Ishikawa (cell line): ENCODE data around the gene RYR2.

ENCODE experiments used
- CEBPB ChIP-seq: IDR thresholded peaks from 2 replicates; pipeline ENCODE4 v1.6.1; 2012
- EP300 ChIP-seq: IDR thresholded peaks from 2 replicates; pipeline ENCODE4 v1.6.1; 2012; ENCODE audit warnings: borderline replicate concordance
- NFIC ChIP-seq: IDR thresholded peaks from 2 replicates; pipeline ENCODE4 v1.6.1; 2012
- TAF1 ChIP-seq: IDR thresholded peaks from 2 replicates; pipeline ENCODE4 v1.6.1; 2012; ENCODE audit warnings: low read depth, mild to moderate bottlenecking
- TCF12 ChIP-seq: IDR thresholded peaks from 2 replicates; pipeline ENCODE4 v1.6.1; 2012; ENCODE audit warnings: low read depth
- YY1 ChIP-seq: IDR thresholded peaks from 2 replicates; pipeline ENCODE4 v1.6.1; 2012; ENCODE audit warnings: low read depth
- ZBTB7A ChIP-seq: IDR thresholded peaks from 2 replicates; pipeline ENCODE4 v1.6.1; 2012; ENCODE audit warnings: low read depth
- TF ChIP-seq, protein P1 (sequence below): IDR thresholded peaks from 2 replicates; pipeline ENCODE4 v1.6.1; 2012; ENCODE audit warnings: low read depth, mild to moderate bottlenecking
- TF ChIP-seq, protein P2 (sequence below): IDR thresholded peaks from 2 replicates; pipeline ENCODE4 v1.6.1; 2012

DNA sequence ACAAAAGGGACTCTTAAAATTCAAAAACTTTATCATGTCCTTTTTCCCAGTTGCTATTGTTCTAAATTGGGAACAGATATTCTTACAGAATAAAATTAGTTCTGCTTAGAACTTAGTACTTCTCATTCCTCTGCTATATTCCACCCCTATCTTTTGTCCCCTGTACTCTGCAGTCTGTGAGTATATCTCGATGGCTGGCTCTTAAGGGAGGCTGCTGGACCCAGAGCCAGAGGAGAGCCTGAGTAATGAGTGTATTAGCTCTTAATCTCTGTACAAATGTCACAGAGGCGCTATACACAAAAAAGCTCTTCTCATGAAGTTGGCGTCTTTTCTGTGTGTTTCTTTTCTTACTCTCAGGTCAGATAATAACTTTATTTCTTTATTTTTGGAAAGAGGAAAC, 425.3 kb downstream of the RYR2 start:
- TF ChIP-seq YY1 (no peak), ZBTB7A (no peak), EP300 (no peak), TAF1 (no peak), NFIC (no peak), TCF12 (no peak), CEBPB (no peak)
- TF ChIP-seq, protein P1, sequence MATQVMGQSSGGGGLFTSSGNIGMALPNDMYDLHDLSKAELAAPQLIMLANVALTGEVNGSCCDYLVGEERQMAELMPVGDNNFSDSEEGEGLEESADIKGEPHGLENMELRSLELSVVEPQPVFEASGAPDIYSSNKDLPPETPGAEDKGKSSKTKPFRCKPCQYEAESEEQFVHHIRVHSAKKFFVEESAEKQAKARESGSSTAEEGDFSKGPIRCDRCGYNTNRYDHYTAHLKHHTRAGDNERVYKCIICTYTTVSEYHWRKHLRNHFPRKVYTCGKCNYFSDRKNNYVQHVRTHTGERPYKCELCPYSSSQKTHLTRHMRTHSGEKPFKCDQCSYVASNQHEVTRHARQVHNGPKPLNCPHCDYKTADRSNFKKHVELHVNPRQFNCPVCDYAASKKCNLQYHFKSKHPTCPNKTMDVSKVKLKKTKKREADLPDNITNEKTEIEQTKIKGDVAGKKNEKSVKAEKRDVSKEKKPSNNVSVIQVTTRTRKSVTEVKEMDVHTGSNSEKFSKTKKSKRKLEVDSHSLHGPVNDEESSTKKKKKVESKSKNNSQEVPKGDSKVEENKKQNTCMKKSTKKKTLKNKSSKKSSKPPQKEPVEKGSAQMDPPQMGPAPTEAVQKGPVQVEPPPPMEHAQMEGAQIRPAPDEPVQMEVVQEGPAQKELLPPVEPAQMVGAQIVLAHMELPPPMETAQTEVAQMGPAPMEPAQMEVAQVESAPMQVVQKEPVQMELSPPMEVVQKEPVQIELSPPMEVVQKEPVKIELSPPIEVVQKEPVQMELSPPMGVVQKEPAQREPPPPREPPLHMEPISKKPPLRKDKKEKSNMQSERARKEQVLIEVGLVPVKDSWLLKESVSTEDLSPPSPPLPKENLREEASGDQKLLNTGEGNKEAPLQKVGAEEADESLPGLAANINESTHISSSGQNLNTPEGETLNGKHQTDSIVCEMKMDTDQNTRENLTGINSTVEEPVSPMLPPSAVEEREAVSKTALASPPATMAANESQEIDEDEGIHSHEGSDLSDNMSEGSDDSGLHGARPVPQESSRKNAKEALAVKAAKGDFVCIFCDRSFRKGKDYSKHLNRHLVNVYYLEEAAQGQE: no peak
- TF ChIP-seq, protein P2, sequence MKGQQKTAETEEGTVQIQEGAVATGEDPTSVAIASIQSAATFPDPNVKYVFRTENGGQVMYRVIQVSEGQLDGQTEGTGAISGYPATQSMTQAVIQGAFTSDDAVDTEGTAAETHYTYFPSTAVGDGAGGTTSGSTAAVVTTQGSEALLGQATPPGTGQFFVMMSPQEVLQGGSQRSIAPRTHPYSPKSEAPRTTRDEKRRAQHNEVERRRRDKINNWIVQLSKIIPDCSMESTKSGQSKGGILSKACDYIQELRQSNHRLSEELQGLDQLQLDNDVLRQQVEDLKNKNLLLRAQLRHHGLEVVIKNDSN: no peak
